ENCODE measurements around the gene TMEM121.

The TMEM121 gene

DNA sequence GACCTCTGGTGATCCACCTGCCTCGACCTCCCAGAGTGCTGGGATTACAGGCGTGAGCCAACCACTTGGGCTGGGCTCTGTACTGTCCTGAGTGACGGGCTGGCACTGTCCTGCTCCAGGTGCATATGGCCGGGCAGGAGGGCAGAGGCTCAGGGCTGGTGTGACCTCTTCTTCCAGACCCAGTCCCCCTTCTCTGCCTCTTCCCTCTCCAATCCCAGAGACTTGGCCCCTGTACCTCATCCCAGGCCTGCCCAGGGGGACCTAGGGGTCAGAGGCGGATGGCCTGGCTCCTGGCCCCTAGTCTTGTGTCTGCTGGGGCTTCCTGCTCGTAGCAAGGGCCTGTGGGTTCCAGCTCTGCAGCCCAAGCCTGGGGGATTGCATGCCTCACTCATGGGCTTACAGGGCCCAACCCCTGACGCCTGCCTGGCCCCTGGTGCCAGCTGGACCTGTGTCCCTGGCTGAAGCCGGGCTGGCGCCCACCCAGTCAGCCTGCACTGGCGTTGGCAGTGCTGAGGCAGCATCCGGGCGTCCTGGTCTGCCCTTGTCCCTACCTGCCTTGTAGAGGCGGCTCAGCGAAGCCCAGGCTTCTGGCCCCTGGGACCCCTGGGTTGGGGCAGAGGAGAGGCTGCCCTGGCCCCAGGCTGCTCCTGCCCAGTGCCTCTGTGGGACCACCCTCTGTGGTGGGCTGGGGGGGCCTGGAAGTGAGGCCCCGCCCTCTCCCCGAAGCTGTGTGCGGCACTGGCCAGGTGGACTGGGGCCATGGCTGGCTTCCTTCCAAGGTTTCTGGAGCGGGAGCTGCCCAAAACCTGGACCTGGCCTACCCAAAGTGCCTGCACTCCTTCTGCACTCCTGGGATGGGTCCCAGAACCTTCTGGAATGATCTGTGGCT, 31.0 kb upstream of the TMEM121 start:
- in situ Hi-C loops (cut with HindIII; ENCODE audit: low sequenced_read_pairs): no loop called here
- no peak for TF ChIP-seq CTCF (IDR thresholded peaks at IDR 0.05; ENCODE audit: low read depth, low read length, missing control alignments)
- DNase-seq (ENCODE audit: low read depth): no peak
- H3K4me3 ChIP-seq (ENCODE audit: low read depth, low read length): no peak overlapping the region

GRCh38 chr14:105495990-105496830, 30.2 kb upstream of the TMEM121 start:
- no peak overlapping the region for H3K4me3 ChIP-seq (ENCODE audit: low read depth, low read length)
- TF ChIP-seq CTCF (IDR thresholded peaks at IDR 0.05; ENCODE audit: low read depth, low read length, missing control alignments): no peak
- in situ Hi-C loops (cut with HindIII; ENCODE audit: low sequenced_read_pairs): no loop called here
- DNase-seq (ENCODE audit: low read depth): no peak

- H3K4me3 ChIP-seq (ENCODE audit: low read depth, low read length): no peak overlapping the region
- in situ Hi-C loops (cut with HindIII; ENCODE audit: low sequenced_read_pairs): no loop called here
- no peak for DNase-seq (ENCODE audit: low read depth)
- TF ChIP-seq CTCF (IDR thresholded peaks at IDR 0.05; ENCODE audit: low read depth, low read length, missing control alignments): no peak
Observed at GRCh38 chr14:105496831-105497591, 29.4 kb upstream of the TMEM121 start.

GRCh38 chr14:105497671-105498429, 28.5 kb upstream of the TMEM121 start:
- in situ Hi-C loops (cut with HindIII; ENCODE audit: low sequenced_read_pairs): no loop called here
- DNase-seq (ENCODE audit: low read depth): no peak
- no peak for TF ChIP-seq CTCF (IDR thresholded peaks at IDR 0.05; ENCODE audit: low read depth, low read length, missing control alignments)
- H3K4me3 ChIP-seq (ENCODE audit: low read depth, low read length): no peak overlapping the region

DNA sequence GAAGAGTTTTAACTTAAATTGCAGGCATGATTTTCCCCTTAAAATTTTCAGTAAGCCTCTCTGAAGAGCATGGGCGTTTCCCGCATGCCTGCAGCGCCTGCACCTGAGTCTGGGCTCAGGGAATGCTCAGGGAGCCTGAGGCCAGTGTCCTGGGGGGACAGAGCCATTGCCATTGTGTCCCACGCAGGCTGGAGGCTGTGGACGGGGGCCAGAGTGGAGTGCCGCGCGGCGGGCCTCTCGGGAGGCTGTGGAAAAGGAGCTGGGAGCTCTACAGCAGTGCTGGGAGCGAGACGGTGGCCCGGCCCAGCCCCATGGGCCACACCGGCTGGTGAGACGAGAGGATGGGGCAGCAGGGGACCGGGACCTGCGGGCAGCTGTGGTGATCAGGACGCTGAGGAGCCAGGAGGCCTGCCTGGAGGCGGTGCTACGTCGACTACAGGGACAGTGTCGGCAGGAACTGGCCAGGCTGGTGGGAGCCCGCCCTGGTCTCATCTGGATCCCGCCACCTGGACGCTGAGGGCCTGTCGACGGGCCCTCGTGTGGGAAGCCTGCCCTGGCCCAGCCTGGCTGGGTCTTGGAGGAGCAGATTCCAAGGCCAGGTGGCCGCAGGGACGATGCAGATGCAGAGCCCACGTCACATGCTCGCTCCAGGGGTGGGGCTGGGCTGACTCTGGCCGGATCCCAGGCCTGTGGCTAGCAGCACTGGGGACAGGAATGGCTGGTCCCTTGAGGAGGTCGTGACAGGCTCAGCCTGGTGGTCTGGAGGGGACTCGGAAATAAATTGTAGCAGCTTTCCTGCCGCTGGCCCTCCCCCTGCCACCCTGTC, 27.7 kb upstream of the TMEM121 start:
- DNase-seq (ENCODE audit: low read depth): no peak
- no peak for TF ChIP-seq CTCF (IDR thresholded peaks at IDR 0.05; ENCODE audit: low read depth, low read length, missing control alignments)
- H3K4me3 ChIP-seq (ENCODE audit: low read depth, low read length): no peak overlapping the region
- in situ Hi-C loops (cut with HindIII; ENCODE audit: low sequenced_read_pairs): no loop called here

Measured in astrocyte of the cerebellum (primary cell).